Inflammatory macrophage treated with lipopolysaccharide for 4 hours (primary cell): ENCODE data around the gene NMNAT3.

Source experiments
- DNase-seq: peaks from one replicate; pipeline ENCODE4 v3.0.0-alpha.2; 2020

The NMNAT3 gene

DNA sequence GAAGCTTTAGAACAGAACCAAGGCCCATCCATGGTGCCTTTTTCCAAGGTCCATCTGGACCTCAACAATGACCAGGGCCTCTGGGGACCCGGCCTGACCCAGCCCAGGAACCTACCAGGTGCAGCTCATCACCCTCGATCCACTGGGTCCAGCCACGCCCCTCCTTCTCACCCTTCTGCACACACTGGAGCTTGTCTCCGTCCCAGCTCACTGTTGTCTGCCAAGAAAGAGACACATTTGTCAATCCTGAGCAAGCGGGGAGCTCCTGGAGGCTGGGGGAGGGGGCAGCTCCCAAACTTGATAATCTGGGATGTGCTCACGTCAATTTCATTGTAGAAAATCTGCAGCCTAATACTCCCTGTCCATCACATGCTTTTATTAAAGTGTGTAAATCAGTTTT, 159.5 kb downstream of the NMNAT3 start:
- no peak for DNase-seq

DNA sequence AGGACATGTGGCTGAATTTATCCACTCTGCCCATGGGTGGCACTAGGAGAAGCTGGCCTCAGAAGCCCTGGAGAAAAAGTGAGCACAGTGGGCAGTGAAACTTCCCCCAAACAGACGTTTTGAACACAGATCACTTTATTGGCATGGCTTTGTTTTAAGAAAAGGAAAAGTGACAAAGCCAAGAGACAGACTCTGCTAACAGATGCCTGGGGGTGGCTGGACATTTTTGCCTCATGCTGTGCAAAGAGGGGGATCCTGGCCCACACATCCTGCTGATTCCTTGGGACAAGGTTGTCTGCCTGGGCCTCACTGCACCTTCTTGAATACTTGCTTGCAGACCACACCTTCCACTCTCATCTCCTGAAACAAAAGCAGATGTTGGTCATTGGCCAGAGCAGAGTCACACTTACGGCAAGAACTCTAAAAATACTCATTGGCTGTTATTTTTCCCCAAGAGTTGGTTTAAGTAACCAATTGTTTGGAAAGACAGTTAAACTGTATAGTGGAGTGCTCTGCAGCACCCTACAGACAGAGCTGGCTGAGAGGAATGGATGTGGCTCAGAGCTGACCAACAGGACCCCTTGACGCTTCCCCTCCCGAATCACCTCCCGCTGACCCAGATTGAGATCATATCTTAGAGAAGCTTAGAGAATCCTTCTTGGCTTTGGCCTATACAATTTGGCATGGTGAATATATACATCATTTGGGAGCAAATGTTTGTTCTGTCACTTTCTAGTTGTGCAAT, 160.3 kb downstream of the NMNAT3 start:
- DNase-seq = no peak

DNA sequence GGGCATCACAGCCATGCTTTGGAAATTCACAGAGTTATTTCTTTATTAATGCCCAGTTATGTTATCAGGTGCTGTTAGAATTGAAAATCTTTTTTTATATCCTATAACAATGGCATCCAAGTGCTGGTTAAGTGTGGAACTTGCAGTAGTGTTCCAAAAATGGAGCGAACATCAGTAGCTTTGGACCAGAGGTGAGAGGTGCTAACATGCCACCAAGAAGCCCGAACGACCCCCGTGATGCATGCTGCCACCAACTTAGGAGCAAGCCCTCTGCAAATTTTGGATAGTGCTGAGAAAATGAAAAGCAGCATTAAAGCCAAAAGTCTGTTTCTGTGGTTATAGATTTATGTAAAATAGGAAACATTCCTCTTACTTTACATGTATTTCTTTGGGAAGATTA, 163.0 kb downstream of the NMNAT3 start:
- DNase-seq = no peak
